Fibroblast of mammary gland (primary cell): Measurements from ENCODE around the gene GRPEL2.
A peak's percentile ranks its signal among the peaks of the same experiment; 100 is the strongest.

Experiments
- DNase-seq: peaks from one replicate; pipeline ENCODE4 v3.0.0-alpha.2; 2010; ENCODE audit warnings: low read depth
- H3K4me3 ChIP-seq: 2 replicates; pipeline ENCODE4 v1.5.1; 2011; ENCODE audit warnings: low read depth, mild to moderate bottlenecking, low read length, moderate library complexity; ENCODE audit not compliant: control insufficient read depth
- TF ChIP-seq, protein P1 (sequence below): conservative IDR thresholded peaks from 2 replicates; pipeline ENCODE4 v1.5.1; 2011; ENCODE audit warnings: low read depth, low read length, inconsistent platforms; ENCODE audit not compliant: control insufficient read depth, insufficient read depth

The GRPEL2 gene

DNA sequence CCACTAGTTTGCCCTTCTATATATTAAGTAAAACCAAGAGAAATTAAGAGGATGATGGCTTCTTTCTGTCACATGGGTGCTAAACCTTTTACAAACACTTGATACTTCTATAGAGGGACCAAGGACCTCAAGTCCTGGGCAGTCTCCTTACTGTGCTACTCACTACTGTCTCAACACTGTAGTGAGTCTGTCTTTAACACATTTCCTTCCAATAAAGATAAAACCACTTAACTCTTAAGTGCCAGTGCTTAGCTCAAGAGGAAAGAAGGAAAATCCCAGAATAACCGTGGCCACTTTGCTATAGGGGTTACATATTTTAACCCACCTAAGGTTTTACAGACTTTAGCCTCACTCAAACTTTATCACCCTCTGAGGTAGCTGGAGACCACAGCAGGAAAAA is 4.4 kb upstream of the GRPEL2 start:
- TF ChIP-seq, protein P1, sequence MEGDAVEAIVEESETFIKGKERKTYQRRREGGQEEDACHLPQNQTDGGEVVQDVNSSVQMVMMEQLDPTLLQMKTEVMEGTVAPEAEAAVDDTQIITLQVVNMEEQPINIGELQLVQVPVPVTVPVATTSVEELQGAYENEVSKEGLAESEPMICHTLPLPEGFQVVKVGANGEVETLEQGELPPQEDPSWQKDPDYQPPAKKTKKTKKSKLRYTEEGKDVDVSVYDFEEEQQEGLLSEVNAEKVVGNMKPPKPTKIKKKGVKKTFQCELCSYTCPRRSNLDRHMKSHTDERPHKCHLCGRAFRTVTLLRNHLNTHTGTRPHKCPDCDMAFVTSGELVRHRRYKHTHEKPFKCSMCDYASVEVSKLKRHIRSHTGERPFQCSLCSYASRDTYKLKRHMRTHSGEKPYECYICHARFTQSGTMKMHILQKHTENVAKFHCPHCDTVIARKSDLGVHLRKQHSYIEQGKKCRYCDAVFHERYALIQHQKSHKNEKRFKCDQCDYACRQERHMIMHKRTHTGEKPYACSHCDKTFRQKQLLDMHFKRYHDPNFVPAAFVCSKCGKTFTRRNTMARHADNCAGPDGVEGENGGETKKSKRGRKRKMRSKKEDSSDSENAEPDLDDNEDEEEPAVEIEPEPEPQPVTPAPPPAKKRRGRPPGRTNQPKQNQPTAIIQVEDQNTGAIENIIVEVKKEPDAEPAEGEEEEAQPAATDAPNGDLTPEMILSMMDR: no peak
- DNase-seq: no peak

GRCh38 chr5:149341876-149342275 is 3.4 kb upstream of the GRPEL2 start:
- no peak overlapping the region for H3K4me3 ChIP-seq
- no peak for DNase-seq
- TF ChIP-seq, protein P1: no peak

More for the DNA sequence above, 4.4 kb upstream of the GRPEL2 start:
- H3K4me3 ChIP-seq: no peak overlapping the region

- TF ChIP-seq, protein P1: no peak
- H3K4me3 ChIP-seq: no peak overlapping the region
- DNase-seq: no peak
Observed at GRCh38 chr5:149344151-149344550, 1.1 kb upstream of the GRPEL2 start.

DNA sequence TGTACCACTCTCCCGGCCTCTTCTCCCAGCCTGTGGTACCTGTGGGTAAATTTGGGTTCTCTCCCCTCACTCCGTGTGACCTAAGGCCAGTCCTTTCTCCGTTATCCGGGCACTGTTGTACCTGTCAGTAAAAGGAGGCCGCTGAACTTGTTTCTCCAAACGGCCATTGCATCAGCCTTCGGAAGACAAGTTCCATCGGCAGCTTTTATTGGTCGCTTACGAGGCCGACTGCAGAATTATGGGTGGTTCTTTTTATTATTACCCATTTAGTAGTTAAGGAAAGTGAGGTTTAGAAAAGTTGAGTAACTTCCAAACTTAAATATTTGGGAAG is 558 bp downstream of the GRPEL2 start:
- DNase-seq: peak; percentile 35
- peak overlapping the region; percentile 88 for H3K4me3 ChIP-seq
- TF ChIP-seq, protein P1: no peak

DNA sequence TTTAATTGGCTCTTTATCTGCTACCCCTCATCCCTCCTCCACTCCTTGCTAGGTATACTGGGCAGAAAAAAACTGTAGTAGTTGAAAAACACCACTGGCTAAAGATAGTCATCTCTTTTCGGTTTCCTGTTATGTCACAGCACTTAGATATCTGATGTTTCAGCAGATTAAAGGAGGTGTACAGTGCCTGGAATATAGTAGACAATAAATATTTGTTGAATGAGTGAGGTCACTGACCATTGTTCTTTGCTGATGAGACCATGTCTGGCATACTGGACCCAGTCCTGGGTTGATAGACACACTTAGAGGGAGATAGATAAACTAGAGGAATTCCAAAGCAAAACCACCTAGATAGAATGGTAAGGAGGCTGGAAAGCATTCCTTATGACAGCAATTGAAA is 3.2 kb downstream of the GRPEL2 start:
- TF ChIP-seq, protein P1: no peak
- DNase-seq: no peak
- H3K4me3 ChIP-seq: no peak overlapping the region

DNA sequence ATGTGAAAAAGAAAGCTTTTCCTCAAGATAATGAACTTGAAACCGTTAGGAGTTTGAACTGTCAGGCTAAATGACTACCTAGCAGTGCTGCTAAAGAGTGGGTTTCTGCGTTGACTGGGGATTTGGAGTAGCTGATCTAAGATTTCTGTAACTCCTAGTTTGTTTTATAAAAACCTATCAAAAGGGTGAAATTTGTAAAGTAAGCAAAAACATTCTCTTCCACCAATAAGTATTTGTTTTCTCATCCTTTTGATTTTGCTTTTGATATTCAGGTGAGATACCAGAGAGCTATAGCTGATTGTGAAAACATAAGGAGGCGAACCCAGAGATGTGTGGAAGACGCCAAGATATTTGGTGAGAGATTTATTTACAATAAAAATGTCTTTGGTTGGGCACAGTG is 4.1 kb downstream of the GRPEL2 start:
- no peak overlapping the region for H3K4me3 ChIP-seq
- no peak for DNase-seq
- TF ChIP-seq, protein P1: no peak

- TF ChIP-seq, protein P1: no peak
- no peak for DNase-seq
- H3K4me3 ChIP-seq: no peak overlapping the region
Observed at GRCh38 chr5:149352169-149352568, 6.9 kb downstream of the GRPEL2 start.
